Neuronal stem cell (in vitro differentiated cells): ENCODE measurements around the gene LHB.
A peak's percentile ranks its signal among the peaks of the same experiment; 100 is the strongest.

Source experiments
- DNase-seq: peaks from one replicate; pipeline ENCODE4 v3.0.0-alpha.2; 2013; ENCODE audit warnings: low spot score
- H2AFZ ChIP-seq: one replicate; pipeline ENCODE4 v1.6.1; 2013; ENCODE audit warnings: mild to moderate bottlenecking, low read length, inconsistent platforms
- H2AK5ac ChIP-seq: 2 replicates; pipeline ENCODE4 v1.6.1; 2013; ENCODE audit warnings: low read depth, mild to moderate bottlenecking, inconsistent platforms, low read length, moderate library complexity, mixed read lengths
- H2BK120ac ChIP-seq: 2 replicates; pipeline ENCODE4 v1.6.1; 2013; ENCODE audit warnings: low read depth, mild to moderate bottlenecking, inconsistent platforms, low read length, moderate library complexity, mixed read lengths
- H2BK12ac ChIP-seq: one replicate; pipeline ENCODE4 v1.6.1; 2013; ENCODE audit warnings: low read length, inconsistent platforms
- H2BK15ac ChIP-seq: 2 replicates; pipeline ENCODE4 v1.6.1; 2013; ENCODE audit warnings: mild to moderate bottlenecking, low read length, inconsistent platforms, mixed read lengths
- H2BK5ac ChIP-seq: one replicate; pipeline ENCODE4 v1.6.1; 2013; ENCODE audit warnings: inconsistent platforms, mild to moderate bottlenecking, low read length, moderate library complexity
- H3K14ac ChIP-seq: one replicate; pipeline ENCODE4 v1.6.1; 2013; ENCODE audit warnings: low read length, inconsistent platforms
- H3K18ac ChIP-seq: 2 replicates; pipeline ENCODE4 v1.6.1; 2013; ENCODE audit warnings: low read length, inconsistent platforms
- H3K23ac ChIP-seq: 2 replicates; pipeline ENCODE4 v1.6.1; 2013; ENCODE audit warnings: low read depth, mild to moderate bottlenecking, mixed read lengths, low read length, inconsistent platforms; ENCODE audit not compliant: poor library complexity
- H3K27ac ChIP-seq: replicated peaks from 3 replicates; pipeline ENCODE4 v1.5.1; 2013; ENCODE audit warnings: low read length, inconsistent platforms
- H3K27me3 ChIP-seq, 3 experiments: 2 replicates each; pipeline ENCODE4 v1.6.1; 2013; ENCODE audit warnings: low read length in 3 of 3, mild to moderate bottlenecking in 2 of 3, inconsistent platforms in 1 of 3, low read depth in 1 of 3, mixed read lengths in 1 of 3, moderate library complexity in 1 of 3; ENCODE audit not compliant: control insufficient read depth in 3 of 3, insufficient read depth in 3 of 3
- H3K36me3 ChIP-seq, 2 donors: replicated peaks in 1 of 2; 2 replicates each; pipeline ENCODE4 v1.6.1; 2013; ENCODE audit warnings: low read length in 2 of 2; ENCODE audit not compliant: control insufficient read depth in 2 of 2, insufficient read depth in 2 of 2
- H3K4ac ChIP-seq: 2 replicates; pipeline ENCODE4 v1.6.1; 2013; ENCODE audit warnings: inconsistent platforms, mild to moderate bottlenecking, low read length, moderate library complexity
- H3K4me1 ChIP-seq, 2 donors: 1 replicate in 1 of 2; 2 replicates in 1 of 2; pipeline ENCODE4 v1.6.1; 2013; ENCODE audit warnings: low read length in 2 of 2, low read depth in 1 of 2; ENCODE audit not compliant: control insufficient read depth in 2 of 2, insufficient read depth in 1 of 2
- H3K4me2 ChIP-seq: one replicate; pipeline ENCODE4 v1.6.1; 2013; ENCODE audit warnings: mild to moderate bottlenecking, low read length, inconsistent platforms; ENCODE audit not compliant: insufficient read depth, poor library complexity, severe bottlenecking
- H3K4me3 ChIP-seq, 2 donors: 2 replicates each; pipeline ENCODE4 v1.5.1; 2013; ENCODE audit warnings: low read length in 2 of 2, mild to moderate bottlenecking in 2 of 2, inconsistent platforms in 1 of 2, moderate library complexity in 1 of 2
- H3K79me1 ChIP-seq: one replicate; pipeline ENCODE4 v1.6.1; 2013; ENCODE audit warnings: low read depth, mild to moderate bottlenecking, inconsistent platforms, low read length, moderate library complexity
- H3K9ac ChIP-seq: one replicate; pipeline ENCODE4 v1.6.1; 2013; ENCODE audit warnings: mild to moderate bottlenecking, low read depth, low read length, inconsistent platforms; ENCODE audit not compliant: poor library complexity
- H3K9me3 ChIP-seq, 2 donors: replicated peaks in 1 of 2; 2 replicates each; pipeline versions ENCODE3 to v1.6.1; 2013; ENCODE audit warnings: low read length in 2 of 2, mild to moderate bottlenecking in 2 of 2, inconsistent platforms in 1 of 2, low read depth in 1 of 2, mixed read lengths in 1 of 2, moderate library complexity in 1 of 2; ENCODE audit not compliant: control insufficient read depth in 2 of 2, insufficient read depth in 1 of 2
- H4K8ac ChIP-seq: one replicate; pipeline ENCODE4 v1.6.1; 2013; ENCODE audit warnings: low read depth, mild to moderate bottlenecking, inconsistent platforms, low read length, moderate library complexity
- H4K91ac ChIP-seq: one replicate; pipeline ENCODE4 v1.6.1; 2013; ENCODE audit warnings: low read length, low read depth, mild to moderate bottlenecking, inconsistent platforms; ENCODE audit not compliant: poor library complexity
- WGBS, 2 donors: extraction: QIAGEN DNeasy Blood & Tissue Kit; methylation state at CpG; one replicate each; pipeline ENCODE4 v1.1.7; 2013; ENCODE audit warnings: missing lambda C conversion rate in 2 of 2, mixed read lengths in 1 of 2; ENCODE audit not compliant: insufficient read length in 2 of 2, insufficient replicate concordance in 1 of 2; ENCODE audit errors: extremely low coverage in 2 of 2; 5-methylcytosine and 5-hydroxymethylcytosine counted together

LHB gene

GRCh38 chr19:49017666-49018351 lies 918 bp upstream of the LHB start:
- H3K4me3 ChIP-seq = peak overlapping the region in 1 of 2 donors; percentile 72
- H3K4me1 ChIP-seq = peaks cover 9% of the 10 kb centered on the region in 2 donors
- no peak overlapping the region for H3K4ac ChIP-seq
- no peak overlapping the region for H2BK12ac ChIP-seq
- H3K9ac ChIP-seq = peak overlapping the region; percentile 24
- no peak overlapping the region for H2BK120ac ChIP-seq
- H2BK15ac ChIP-seq = no peak overlapping the region
- H3K36me3 ChIP-seq = peaks cover 15 to 39% of the 10 kb centered on the region in 2 donors
- H2AK5ac ChIP-seq = peak overlapping the region; percentile 37
- peaks cover 0 to 25% (median 0%) of the 10 kb centered on the region in 3 experiments for H3K27me3 ChIP-seq
- H4K8ac ChIP-seq = no peak overlapping the region
- WGBS, 2 donors = no CpG with 5 or more reads among the region's 62 CpGs
- no peaks in the 10 kb centered on the region for H3K79me1 ChIP-seq
- H2AFZ ChIP-seq = no peak overlapping the region
- peak overlapping the region; percentile 57 for H3K4me2 ChIP-seq
- no peak overlapping the region for H3K27ac ChIP-seq
- peak overlapping the region; percentile 91 for H3K23ac ChIP-seq
- no peak overlapping the region for H4K91ac ChIP-seq
- no peaks in the 10 kb centered on the region for H3K9me3 ChIP-seq
- H3K18ac ChIP-seq = peak overlapping the region; percentile 15
- DNase-seq = no peak
- H3K14ac ChIP-seq = peak overlapping the region; percentile 71
- H2BK5ac ChIP-seq = peak overlapping the region; percentile 75

GRCh38 chr19:49016067-49016839 lies 638 bp downstream of the LHB start:
- Histone ChIP-seq H4K8ac (no peak overlapping the region), H2BK12ac (no peak overlapping the region), H4K91ac (no peak overlapping the region), H2AK5ac (no peak overlapping the region), H3K4me2 (no peak overlapping the region), H3K79me1 (no peaks in the 10 kb centered on the region), H2BK5ac (no peak overlapping the region), H3K27me3 (peaks cover 0 to 25% (median 0%) of the 10 kb centered on the region in 3 experiments), H3K9me3 (no peaks in the 10 kb centered on the region), H2BK120ac (no peak overlapping the region), H3K23ac (no peak overlapping the region), H3K4ac (no peak overlapping the region), H2AFZ (no peak overlapping the region), H3K36me3 (peaks cover 21 to 54% of the 10 kb centered on the region in 2 donors), H2BK15ac (no peak overlapping the region), H3K18ac (no peak overlapping the region), H3K27ac (no peak overlapping the region), H3K4me1 (peaks cover 9% of the 10 kb centered on the region in 2 donors), H3K4me3 (no peak overlapping the region), H3K9ac (peak overlapping the region; percentile 3), H3K14ac (no peak overlapping the region)
- no CpG with 5 or more reads among the region's 29 CpGs for WGBS, 2 donors
- no peak for DNase-seq

GRCh38 chr19:49014870-49015255 lies 2.0 kb downstream of the LHB start:
- H3K4me1 ChIP-seq = peaks cover 0 to 2% of the 10 kb centered on the region in 2 donors
- no peak overlapping the region for H2BK12ac ChIP-seq
- WGBS, 2 donors = no CpG with 5 or more reads among the region's 18 CpGs
- H3K36me3 ChIP-seq = peaks cover 30 to 67% of the 10 kb centered on the region in 2 donors
- H2BK5ac ChIP-seq = no peak overlapping the region
- H2AK5ac ChIP-seq = no peak overlapping the region
- peaks cover 2% of the 10 kb centered on the region for H3K79me1 ChIP-seq
- no peak overlapping the region for H2BK120ac ChIP-seq
- H3K9ac ChIP-seq = peak overlapping the region; percentile 21
- peaks cover 0 to 19% (median 0%) of the 10 kb centered on the region in 3 experiments for H3K27me3 ChIP-seq
- H3K27ac ChIP-seq = no peak overlapping the region
- no peak overlapping the region for H3K4me2 ChIP-seq
- H3K9me3 ChIP-seq = no peaks in the 10 kb centered on the region
- peak overlapping the region; percentile 43 for H3K23ac ChIP-seq
- H2AFZ ChIP-seq = no peak overlapping the region
- no peak overlapping the region for H3K18ac ChIP-seq
- H3K14ac ChIP-seq = no peak overlapping the region
- no peak overlapping the region for H4K91ac ChIP-seq
- no peak overlapping the region for H4K8ac ChIP-seq
- DNase-seq = no peak
- H3K4ac ChIP-seq = no peak overlapping the region
- H2BK15ac ChIP-seq = no peak overlapping the region
- no peak overlapping the region for H3K4me3 ChIP-seq
